Effector memory CD4-positive, alpha-beta T cell (primary cell): Measurements from ENCODE around the gene OPCML.

Experiments used
- DNase-seq, 3 donors: peaks; one replicate each; pipeline ENCODE4 v3.0.0-alpha.2; 2020
- H3K27ac ChIP-seq: 2 replicates; pipeline ENCODE4 v1.7.0; 2013; ENCODE audit warnings: mild to moderate bottlenecking, low read length, moderate library complexity; ENCODE audit not compliant: insufficient read depth, poor library complexity, severe bottlenecking
- H3K27me3 ChIP-seq: replicated peaks from 2 replicates; pipeline ENCODE4 v1.7.0; 2013; ENCODE audit warnings: mild to moderate bottlenecking, low read length; ENCODE audit not compliant: insufficient read depth, control insufficient read depth, poor library complexity, severe bottlenecking
- H3K36me3 ChIP-seq: 2 replicates; pipeline ENCODE4 v1.7.0; 2013; ENCODE audit warnings: mild to moderate bottlenecking, low read length, moderate library complexity; ENCODE audit not compliant: control insufficient read depth, insufficient read depth
- H3K4me1 ChIP-seq: 2 replicates; pipeline ENCODE4 v1.7.0; 2013; ENCODE audit warnings: low read length, mild to moderate bottlenecking; ENCODE audit not compliant: control insufficient read depth, insufficient read depth, poor library complexity, severe bottlenecking
- H3K4me3 ChIP-seq: 2 replicates; pipeline ENCODE4 v1.7.0; 2013; ENCODE audit warnings: low read length, low read depth, mild to moderate bottlenecking; ENCODE audit not compliant: insufficient read depth, poor library complexity, severe bottlenecking
- H3K9me3 ChIP-seq: 2 replicates; pipeline ENCODE4 v1.7.0; 2013; ENCODE audit warnings: mild to moderate bottlenecking, low read length, moderate library complexity; ENCODE audit not compliant: control insufficient read depth

OPCML gene

GRCh38 chr11:132865623-132866022, 666.7 kb downstream of the OPCML start:
- DNase-seq, result no peak

GRCh38 chr11:132864811-132865576, 667.3 kb downstream of the OPCML start:
- Histone ChIP-seq H3K27me3 (peaks cover 3% of the 10 kb centered on the region), H3K4me1 (no peaks in the 10 kb centered on the region), H3K36me3 (no peaks in the 10 kb centered on the region), H3K9me3 (no peaks in the 10 kb centered on the region), H3K4me3 (no peak overlapping the region), H3K27ac (no peak overlapping the region)
- no peak for DNase-seq

More at GRCh38 chr11:132865623-132866022, 666.7 kb downstream of the OPCML start:
- H3K27me3 ChIP-seq, result peaks cover 2% of the 10 kb centered on the region
- H3K4me3 ChIP-seq, result no peak overlapping the region
- H3K4me1 ChIP-seq, result no peaks in the 10 kb centered on the region
- H3K9me3 ChIP-seq, result no peaks in the 10 kb centered on the region
- no peaks in the 10 kb centered on the region for H3K36me3 ChIP-seq
- no peak overlapping the region for H3K27ac ChIP-seq

DNA sequence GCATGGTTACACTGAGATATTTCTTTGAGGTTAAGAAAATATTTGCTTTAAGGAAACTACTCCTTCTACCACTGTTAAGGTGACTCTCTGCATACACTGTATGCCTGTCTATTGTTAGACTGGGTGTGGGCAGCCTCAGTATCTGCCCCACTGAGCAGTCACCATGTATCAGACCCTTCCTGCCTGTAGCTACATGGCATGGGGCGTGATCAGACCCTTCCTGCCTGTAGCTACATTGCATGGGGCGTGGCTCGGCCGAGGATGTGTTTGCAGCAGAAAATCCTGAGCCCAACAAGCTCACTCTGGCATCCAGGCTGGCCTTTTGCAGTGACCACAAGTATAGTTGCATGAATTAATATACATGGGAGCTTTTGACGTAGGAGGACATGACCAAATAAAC, 669.4 kb downstream of the OPCML start:
- H3K36me3 ChIP-seq, result no peaks in the 10 kb centered on the region
- H3K9me3 ChIP-seq, result no peaks in the 10 kb centered on the region
- peaks cover 3% of the 10 kb centered on the region for H3K27me3 ChIP-seq
- no peak overlapping the region for H3K27ac ChIP-seq
- no peaks in the 10 kb centered on the region for H3K4me1 ChIP-seq
- no peak overlapping the region for H3K4me3 ChIP-seq
- no peak for DNase-seq

GRCh38 chr11:132862137-132862536, 670.2 kb downstream of the OPCML start:
- H3K4me1 ChIP-seq, result no peaks in the 10 kb centered on the region
- H3K36me3 ChIP-seq, result no peaks in the 10 kb centered on the region
- DNase-seq, result no peak
- peaks cover 3% of the 10 kb centered on the region for H3K27me3 ChIP-seq
- H3K4me3 ChIP-seq, result no peak overlapping the region
- H3K9me3 ChIP-seq, result no peaks in the 10 kb centered on the region
- no peak overlapping the region for H3K27ac ChIP-seq

DNA sequence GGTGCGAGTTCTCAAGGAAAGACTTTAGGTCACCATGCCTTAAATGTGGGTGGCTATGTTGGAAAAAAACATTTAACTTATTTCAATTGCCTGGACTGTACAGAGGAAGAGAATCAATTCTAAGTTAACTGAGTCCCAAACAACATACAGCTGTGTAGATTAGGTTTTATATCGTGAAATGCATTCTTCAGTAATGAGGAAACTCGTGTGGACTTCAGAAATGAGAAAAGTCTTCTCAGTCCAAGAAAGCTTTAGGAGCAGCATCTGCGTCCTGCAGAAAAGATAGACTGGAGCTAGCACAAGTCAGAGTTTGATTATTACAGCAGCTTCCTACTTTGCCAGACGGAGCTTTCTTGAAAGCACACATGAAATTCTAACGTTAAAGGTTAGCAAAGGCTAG, 673.0 kb downstream of the OPCML start:
- no peaks in the 10 kb centered on the region for H3K9me3 ChIP-seq
- H3K27ac ChIP-seq, result no peak overlapping the region
- H3K4me3 ChIP-seq, result no peak overlapping the region
- DNase-seq, result no peak
- H3K4me1 ChIP-seq, result no peaks in the 10 kb centered on the region
- H3K36me3 ChIP-seq, result no peaks in the 10 kb centered on the region
- peaks cover 3% of the 10 kb centered on the region for H3K27me3 ChIP-seq

GRCh38 chr11:132858223-132858622, 674.1 kb downstream of the OPCML start:
- no peaks in the 10 kb centered on the region for H3K36me3 ChIP-seq
- no peak overlapping the region for H3K27ac ChIP-seq
- no peak overlapping the region for H3K4me3 ChIP-seq
- DNase-seq, result no peak
- no peaks in the 10 kb centered on the region for H3K4me1 ChIP-seq
- peaks cover 3% of the 10 kb centered on the region for H3K27me3 ChIP-seq
- no peaks in the 10 kb centered on the region for H3K9me3 ChIP-seq

DNA sequence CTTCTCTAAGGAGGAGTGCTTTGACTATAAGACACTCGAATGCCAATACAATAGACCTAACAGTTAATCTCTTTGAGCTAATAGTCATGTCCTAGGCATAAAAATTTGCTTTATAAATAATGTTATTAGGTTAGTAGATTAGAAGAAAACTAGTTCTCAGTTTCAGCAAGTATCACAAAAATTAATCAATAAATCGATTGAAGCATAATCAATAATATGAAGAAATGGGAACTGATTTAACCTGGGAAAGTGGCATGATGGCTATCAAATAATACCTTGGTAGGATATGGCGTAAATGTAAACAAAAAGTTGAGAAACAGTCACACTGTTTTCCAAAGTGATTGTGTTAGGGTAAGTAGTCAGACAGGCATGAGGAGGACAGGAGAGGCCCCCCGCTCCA, 676.3 kb downstream of the OPCML start:
- Histone ChIP-seq H3K9me3 (no peaks in the 10 kb centered on the region), H3K27me3 (peaks cover 3% of the 10 kb centered on the region), H3K27ac (no peak overlapping the region), H3K4me1 (no peaks in the 10 kb centered on the region), H3K36me3 (no peaks in the 10 kb centered on the region), H3K4me3 (no peak overlapping the region)
- no peak for DNase-seq

- Histone ChIP-seq H3K4me1 (no peaks in the 10 kb centered on the region), H3K27me3 (no peaks in the 10 kb centered on the region), H3K9me3 (no peaks in the 10 kb centered on the region), H3K36me3 (no peaks in the 10 kb centered on the region), H3K4me3 (no peak overlapping the region), H3K27ac (no peak overlapping the region)
- DNase-seq, result no peak
Measured at GRCh38 chr11:132855516-132855915, 676.8 kb downstream of the OPCML start.

GRCh38 chr11:132853886-132854285, 678.4 kb downstream of the OPCML start:
- no peaks in the 10 kb centered on the region for H3K9me3 ChIP-seq
- no peak overlapping the region for H3K4me3 ChIP-seq
- H3K4me1 ChIP-seq, result no peaks in the 10 kb centered on the region
- H3K36me3 ChIP-seq, result no peaks in the 10 kb centered on the region
- H3K27me3 ChIP-seq, result no peaks in the 10 kb centered on the region
- no peak overlapping the region for H3K27ac ChIP-seq
- no peak for DNase-seq

DNA sequence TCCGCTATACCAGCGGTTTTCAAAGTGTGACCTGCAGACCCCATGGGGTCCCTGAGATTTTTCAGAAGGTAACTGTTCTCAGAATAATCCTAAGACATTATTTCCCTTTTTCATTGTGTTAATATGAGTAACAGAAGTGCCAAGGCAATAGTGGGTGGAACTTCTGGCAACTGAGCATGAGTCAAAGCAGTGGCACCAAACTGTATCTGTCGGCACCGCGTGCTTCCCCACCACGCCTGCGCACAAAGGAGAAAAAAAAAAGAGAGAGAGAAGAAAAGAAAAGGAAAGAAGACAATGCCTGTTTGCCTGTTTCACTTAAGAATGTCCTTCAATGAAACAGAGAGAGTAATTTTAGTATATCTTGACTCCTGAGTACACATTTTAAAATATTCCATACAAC, 679.9 kb downstream of the OPCML start:
- H3K27ac ChIP-seq, result no peak overlapping the region
- no peak overlapping the region for H3K4me3 ChIP-seq
- no peaks in the 10 kb centered on the region for H3K27me3 ChIP-seq
- H3K9me3 ChIP-seq, result no peaks in the 10 kb centered on the region
- H3K36me3 ChIP-seq, result no peaks in the 10 kb centered on the region
- no peaks in the 10 kb centered on the region for H3K4me1 ChIP-seq
- no peak for DNase-seq
